EH (cell line): ENCODE results near the gene ZFAND4.
"Not testable (repeated sequence)": the region's sequence is repeated elsewhere in the genome, so short reads cannot be mapped to it uniquely, and the experiment has no call there.

Source experiments
- DNase-seq: peaks from one replicate; pipeline ENCODE4 v3.0.0-alpha.2; 2015; ENCODE audit warnings: low read depth

ZFAND4 gene

DNA sequence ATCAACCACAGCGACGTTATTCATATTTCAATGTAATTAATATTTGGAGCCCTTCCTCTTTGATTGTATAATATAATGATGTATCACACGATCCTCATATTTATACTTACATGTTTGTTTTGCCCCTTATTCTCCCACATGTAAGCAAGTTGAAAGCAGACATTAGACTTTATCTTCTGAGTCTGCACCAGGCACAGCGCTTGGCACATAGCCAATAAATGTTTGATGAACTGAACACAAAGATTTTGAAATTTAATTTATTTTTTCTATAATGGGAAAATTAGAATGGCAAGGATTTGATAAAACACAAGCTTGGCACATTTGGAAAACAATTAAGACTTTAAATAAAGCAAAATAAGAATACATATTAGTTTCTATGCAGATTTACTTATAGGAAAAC lies 31.6 kb downstream of the ZFAND4 start:
- DNase-seq: no peak

DNA sequence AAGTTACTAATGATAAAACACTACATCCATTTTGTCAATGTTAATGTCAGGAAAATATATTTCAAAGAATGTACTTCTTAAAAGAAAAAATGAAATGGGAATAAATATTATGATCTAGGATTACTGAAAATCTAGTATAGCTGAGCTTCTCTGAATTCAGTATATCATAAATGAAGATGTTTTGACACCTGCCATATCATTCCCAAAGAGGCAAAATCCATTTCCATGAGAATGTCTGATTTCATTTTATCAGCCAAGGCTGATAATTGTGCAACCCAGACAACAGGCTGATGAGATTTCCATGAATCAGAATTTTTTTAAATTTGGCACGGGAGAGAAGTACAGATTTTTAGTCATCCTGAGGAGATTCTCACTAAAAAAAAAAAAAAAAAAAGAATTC lies 32.5 kb downstream of the ZFAND4 start:
- DNase-seq: no peak

DNA sequence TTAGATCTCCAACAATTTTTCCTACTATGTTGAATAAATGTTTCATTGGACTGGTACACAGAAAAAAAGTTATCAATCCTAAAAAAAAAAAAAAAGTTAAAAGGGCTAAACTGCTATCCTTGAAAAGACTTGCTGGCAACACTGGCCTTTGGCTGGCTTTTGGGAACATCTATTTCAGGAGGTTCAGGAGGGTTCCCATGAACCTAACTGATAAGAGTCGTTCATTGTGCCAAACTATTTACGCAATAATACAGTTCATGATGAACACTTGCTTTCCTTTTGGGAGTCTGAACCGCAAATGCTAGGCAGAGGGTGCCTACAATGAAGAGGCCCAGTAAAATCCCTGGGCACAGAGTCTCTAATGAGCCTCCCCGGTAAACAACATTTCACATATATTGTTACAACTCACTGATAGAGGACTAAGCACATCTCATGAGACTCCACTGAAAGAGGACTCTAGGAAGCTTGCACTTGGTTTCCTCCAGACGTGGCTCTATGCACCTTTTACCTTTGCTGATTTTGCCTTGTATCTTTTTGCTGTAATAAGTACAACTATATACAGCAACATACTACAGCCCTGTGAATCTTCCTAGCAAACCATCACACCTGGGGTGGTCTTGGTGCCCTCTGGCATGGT lies 45.0 kb downstream of the ZFAND4 start:
- no peak for DNase-seq

DNA sequence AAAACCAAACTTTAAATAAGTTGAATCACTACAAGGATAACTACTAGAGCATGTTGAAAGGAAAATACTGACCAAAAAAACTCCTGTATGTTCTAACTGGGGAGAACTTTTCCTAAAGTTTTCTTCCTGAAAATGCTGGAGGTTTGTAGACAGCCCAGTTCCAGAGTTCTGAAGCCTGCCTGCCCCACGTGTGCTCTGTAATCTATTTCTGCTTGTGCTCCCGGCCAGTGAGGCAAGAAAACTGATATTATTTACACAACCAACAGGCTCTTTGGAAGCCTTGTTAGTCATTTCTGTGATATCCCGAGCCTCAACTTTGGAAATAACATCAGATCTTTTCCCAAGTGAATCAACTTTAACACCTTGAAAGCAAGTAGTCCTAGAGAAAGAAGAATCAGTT lies 46.7 kb downstream of the ZFAND4 start:
- DNase-seq: no peak

DNA sequence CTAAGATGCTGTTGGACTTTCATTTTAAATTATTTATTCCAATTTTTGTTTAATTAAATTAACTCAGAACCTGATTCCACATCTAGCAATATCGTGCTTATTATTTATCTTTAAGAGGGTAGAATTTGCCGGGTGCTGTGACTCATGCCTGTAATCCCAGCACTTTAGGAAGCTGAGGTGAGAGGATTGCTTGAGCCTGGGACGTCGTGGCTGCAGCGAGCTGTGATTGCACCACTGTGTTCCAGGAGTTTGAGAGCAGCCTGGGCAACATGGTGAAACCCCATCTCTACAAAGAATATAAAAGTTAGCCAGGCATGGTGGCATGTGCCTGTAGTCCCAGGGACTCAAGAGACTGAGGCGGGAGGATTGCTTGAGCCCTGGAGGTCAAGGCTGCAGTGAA lies 47.8 kb downstream of the ZFAND4 start:
- DNase-seq: no peak

DNA sequence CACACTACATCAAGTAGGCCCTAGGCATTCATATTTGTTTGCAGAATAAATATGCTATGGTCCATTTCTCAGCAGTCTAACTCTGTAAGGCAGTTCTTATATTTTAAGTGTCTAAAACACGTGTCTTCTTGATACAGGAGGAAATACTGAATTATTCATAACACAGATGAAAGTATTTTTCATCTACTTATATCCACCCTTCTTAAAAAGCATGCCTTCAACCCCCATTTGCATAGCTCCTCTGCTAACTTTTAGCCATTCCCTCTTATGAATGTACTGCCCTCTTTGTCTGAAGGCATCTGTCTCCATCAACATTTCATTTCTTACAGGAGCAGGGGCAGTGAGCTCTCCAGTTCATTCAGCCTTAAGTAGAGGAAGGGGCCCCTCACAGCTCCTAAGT lies 57.7 kb downstream of the ZFAND4 start:
- no peak for DNase-seq

DNA sequence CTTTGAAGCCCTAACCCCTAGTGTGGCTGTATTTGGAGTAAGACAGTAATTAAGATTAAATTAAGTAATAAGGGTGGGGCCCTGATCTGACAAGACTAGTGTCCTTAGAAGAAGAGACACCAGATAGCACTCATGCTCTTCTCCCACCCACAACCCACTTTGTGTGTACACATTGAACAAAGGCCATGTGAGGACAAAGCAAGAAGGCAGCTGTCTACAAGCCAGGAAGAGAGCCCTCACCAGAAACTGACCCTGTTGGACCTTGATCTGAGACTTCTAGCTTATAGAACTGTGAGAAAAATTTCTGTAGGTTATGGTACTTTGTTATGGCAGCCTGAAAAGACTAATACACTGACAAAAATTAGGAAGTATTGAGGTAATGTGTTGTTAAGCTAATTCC lies 59.8 kb downstream of the ZFAND4 start:
- no peak for DNase-seq

DNA sequence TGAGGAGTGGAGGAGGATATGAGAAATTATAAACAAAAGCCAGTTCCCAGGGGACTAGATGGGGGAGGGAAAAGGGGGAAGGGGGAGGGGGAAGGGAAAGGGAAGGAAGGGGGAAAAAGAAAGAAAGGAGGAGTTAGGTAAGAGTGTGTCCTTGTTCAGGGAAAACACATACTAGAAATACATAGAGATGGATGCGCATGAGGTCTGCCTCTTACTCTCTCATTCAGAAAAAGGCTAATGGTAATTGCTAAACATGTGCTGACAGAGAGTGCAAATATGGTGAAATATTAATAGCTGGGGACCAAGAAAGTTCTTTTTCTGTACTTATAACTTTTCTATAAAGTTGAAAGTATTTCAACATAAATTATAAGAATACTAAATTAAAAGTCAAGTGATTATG lies 64.5 kb downstream of the ZFAND4 start:
- DNase-seq: no peak

DNA sequence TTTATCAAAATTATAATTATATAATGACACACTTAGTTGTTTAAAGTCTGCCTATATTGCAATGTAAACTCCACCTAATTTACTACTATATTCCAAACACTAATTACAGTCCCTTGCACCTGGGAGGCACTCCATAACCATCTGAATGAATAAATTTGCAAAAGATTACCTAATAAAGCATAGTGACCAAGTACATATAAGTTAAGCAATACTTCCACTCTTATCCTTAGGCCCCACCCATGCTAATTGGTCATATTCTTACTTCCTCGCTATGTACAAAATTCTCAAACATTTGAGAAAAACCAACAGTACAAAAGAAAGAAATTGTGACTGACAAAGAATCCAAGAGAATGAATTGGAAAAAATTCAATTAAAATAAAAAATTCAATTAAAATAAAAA lies 65.3 kb downstream of the ZFAND4 start:
- no peak for DNase-seq

DNA sequence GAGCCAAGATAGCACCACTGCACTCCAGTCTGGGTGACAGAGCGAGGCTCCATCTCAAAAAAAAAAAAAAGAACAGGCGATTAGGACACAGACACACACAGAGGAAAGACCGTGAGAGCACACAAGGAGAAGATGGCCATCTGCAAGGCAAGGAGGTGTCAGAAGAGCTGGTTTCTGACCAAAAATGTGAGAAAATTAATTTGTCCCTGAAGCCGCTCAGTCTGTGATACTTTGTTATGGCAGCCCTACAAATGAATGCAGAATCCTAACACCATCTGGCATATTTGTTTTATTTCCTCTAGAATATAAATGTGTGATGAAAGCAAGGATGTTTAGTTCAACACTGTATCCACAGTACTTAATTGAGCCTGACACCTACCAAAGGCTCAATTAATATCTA lies 69.7 kb downstream of the ZFAND4 start:
- DNase-seq: no peak

DNA sequence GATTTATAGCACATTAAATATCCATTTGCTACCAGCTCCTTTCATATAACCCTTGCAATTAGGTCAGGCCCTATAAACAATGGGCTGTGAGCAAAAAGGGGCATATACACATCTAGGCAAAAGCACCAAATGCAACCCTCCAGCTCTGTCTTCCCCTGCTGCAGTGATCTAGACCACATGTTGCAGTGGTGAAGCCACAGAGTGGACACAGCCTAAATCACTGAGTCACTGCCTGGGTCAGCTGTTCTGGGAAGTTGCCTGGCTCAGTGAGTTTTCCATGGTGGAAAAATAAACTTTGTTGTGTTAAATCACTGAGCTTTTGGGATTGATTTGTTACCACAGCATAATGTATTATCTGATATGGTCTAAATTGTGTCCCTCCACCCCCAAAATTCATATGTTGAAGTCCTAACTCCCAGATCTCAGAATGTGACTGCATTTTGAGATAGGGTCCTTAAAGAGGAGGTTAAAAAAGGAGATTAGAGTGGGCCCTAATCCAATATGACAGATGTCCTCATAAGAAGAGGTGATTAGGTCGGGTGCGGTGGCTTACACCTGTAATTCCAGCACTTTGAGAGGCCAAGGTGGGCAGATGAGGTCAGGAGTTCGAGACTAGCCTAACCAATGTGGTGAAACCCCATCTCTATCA lies 70.4 kb downstream of the ZFAND4 start:
- DNase-seq: peak; percentile 45

DNA sequence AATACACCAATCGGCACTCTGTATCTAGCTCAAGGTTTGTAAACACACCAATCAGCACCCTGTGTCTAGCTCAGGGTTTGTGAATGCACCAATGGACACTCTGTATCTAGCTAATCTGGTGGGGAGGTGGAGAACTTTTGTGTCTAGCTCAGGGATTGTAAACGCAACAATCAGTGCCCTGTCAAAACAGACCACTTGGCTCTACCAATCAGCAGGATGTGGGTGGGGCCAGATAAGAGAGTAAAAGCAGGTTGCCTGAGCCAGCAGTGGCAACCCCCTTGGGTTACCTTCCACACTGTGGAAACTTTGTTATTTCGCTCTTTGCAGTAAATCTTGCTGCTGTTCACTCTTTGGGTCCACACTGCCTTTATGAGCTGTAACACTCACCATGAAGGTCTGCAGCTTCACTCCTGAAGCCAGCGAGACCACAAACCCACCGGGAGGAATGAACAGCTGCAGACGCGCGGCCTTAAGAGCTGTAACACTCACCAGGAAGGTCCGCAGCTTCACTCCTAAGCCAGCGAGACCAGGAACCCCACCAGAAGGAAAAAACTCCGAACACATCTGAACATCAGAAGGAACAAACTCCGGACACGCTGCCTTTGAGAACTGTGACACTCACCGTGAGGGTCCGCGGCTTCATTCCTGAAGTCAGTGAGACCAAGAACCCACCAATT lies 71.2 kb downstream of the ZFAND4 start:
- DNase-seq: not testable (repeated sequence)

DNA sequence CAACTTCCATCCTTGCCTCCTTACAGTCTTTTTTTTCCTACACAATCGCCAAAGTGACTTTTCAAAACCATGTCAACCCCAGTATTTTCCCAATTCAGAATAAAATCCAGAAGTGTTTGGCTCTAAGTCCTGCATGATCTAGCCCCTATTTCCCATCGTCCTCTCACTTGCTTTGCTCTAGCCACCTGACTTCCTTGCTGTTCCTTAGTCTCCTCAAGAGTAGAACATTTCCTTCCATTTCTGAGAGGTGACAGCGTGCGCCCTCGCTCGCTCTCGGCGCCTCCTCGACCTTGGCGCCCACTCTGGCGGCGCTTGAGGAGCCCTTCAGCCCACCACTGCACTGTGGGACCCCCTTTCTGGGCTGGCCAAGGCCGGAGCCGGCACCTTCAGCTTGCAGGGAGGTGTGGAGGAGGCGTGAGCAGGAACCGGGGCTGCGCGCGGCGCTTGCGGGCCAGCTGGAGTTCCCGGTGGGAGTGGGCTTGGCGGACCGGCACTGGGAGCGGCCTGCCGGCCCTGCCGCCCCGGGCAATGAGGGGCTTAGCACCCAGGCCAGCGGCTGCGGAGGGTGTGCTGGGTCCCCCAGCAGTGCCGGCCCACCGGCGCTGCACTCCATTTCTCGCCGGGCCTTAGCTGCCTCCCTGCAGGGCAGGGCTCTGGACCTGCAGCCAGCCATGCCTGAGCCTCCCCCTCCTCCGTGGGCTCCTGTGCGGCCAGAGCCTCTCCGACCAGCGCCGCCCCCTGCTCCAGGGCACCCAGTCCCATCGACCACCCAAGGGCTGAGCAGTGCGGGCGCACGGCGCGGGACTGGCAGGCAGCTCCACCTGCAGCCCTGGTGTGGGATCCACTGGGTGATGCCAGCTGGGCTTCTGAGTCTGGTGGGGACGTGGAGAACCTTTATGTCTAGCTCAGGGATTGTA lies 72.0 kb downstream of the ZFAND4 start:
- DNase-seq: not testable (repeated sequence)

DNA sequence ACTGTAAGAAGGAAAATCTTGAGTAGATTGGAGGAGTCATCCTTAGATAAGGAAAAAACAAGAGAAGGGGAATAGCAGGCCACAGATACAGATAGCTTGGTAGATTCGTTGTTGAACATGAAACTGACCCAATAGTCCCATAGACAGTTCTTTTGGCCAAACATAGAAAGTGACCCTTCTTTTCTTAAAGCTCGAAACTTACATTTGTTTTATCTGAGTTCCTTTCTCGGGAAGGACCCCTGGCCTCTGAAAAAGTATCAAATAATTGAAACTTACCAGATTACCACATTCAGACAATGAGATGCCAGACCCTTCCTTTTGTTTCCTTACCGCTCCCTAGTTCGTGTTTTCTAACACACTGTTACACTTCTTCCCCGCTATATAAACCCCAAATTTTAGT lies 72.9 kb downstream of the ZFAND4 start:
- DNase-seq: no peak

DNA sequence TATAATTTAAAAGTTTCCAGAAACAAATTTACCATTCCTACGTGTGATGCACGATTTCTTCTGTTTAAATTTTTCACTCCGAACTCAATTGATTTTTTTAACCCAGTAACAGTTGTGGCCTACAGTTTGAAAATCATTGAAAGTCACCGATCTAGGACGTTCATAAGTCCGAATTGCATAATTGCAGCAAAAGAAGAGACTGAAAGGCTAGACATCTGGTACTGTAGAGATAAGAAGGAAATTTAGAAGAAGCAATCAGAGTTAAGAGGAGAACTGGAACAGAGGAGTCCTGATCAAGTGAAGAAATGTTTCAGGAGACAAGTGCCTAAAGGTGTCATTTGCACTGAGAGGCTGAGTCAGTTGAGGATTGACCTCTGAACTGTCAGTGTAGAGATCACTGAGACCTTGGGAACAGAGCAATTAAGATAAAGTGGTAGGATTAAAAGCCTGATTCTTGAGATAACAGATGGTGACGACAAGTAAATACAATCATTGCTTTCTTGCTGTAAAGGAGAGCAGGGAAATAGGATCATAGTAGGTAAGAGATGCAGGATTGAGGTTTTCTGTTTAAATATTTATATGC lies 73.5 kb downstream of the ZFAND4 start:
- DNase-seq: no peak

DNA sequence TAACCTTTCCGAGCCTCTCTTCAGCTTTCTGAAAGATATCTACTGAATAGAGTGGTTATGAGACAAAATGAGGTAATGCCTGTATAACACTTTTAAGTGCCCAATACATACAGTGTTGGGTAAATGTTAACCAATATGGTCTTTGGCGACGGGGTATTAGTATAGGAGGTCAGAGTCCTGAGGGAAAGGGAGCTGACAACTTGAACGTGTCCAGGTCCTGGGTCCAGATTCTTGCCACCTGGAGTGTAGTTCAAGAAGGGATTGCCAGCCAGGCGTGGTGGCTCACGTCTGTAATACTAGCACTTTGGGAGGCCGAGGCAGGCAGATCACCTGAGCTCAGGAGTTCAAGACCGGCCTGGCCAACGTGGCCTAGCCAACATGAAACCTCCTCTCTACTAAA lies 76.0 kb downstream of the ZFAND4 start:
- DNase-seq: no peak

DNA sequence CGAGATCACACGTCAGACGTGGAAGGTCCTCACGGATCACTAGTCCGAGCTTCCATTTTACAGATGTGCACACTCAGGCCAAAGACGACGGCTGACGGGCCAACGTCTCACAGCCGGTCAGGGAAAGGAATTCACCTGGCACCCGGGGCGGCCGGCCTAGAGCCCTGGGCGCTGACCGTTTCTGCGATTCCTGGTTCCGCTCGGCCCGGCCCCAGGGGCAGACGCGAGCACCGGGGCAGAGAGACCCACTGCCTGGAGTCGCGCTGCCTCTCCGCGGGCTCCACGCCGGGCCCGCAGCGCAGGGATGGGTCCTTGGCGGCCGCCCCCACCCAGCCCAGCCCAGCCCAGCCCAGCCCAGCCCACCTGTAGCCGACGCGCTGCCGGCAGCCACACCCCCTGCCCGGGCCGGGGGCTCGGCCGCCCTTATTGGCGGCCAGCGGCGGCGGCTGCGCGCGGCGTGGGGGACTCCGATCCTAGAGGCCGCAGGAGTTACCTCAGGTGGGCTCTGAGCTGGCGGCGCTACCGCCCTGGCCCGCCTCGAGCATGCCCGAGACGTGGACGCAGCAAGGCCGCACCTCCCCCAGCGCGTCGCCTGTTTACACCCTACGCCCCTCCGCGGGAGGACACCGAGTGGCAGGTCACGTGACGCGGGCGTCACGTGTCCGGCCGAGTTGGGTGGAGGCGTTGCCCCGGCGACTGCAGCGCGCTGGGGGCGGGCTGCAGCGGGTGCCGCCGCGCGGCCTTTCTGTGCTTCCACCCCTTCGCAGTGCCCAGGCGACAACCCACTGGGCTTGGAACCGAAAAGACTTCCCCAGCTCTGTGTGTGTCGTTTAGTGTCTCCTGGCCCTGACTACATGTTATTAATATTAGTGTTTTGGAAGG lies 78.1 kb downstream of the ZFAND4 start:
- peak; percentile 90 for DNase-seq

DNA sequence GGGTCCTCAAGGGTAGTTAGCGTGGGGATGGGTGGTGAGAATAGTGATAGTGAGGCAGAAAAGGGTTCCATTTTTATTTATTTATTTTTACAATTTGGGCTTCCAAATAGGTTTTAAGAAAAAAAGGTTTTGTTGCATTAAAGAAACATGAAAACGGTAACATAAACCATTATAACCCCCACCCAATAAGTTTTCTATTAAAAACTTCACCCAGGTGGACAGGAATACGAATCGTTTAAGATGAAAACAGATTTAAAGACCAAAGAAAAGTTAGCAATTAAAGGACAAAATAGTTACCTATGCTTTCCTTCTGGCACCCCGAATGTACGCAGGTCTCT lies 78.7 kb downstream of the ZFAND4 start:
- no peak for DNase-seq

DNA sequence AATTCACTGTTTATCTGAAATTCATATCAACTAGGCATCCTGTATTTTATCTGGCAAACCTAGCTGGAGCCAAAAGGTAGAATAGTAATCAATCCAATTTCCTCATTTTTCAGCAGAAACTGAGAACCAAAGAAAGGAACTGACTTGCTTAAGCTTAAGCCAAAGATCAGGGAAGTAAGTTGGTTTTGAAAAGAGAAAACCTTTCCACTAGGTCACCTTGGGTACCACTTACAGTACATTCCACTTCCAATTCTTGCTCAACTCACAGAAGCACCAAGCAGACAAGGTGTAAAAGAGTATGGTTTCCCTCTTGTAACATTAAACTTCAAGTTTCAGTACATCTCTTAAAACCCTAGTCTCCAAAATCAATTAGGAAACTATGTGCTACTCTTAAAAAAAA lies 79.6 kb downstream of the ZFAND4 start:
- no peak for DNase-seq

DNA sequence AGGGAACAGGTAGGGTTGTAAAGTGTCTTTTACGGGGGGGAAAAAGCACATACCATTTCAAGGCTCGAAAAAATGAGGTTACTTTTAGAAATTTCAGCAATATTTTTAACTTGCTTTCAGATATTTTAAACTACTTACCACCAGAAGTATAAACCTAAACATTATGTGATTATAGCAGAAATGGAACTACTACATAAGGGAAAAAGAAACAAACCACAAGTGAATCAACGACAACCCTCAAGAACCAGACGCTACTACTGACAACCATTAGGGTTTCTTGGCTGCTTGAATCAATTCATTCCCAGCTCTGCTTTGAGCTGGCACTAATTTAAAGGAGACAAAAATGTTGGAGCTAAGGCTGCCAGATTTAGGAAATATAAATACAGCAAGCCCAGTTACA lies 80.1 kb downstream of the ZFAND4 start:
- DNase-seq: no peak

DNA sequence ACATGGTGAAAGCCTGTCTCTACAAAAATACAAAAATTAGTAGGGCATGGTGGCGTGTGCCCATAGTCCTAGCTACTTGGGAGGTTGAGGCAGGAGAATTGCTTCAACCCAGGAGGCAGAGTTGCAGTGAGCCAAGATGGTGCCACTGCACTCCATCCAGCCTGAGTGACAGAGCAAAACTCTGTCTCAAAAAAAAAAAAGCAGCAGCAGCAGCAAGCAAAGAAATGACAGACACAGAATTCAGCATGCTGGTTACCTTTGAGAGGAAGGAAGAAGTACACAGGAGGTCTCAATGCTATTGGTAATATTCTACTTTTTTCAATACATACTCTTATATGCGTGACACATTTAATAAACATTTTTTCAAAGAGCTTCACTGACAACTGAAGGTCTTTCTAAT lies 81.3 kb downstream of the ZFAND4 start:
- DNase-seq: no peak
